Measurements from ENCODE around the gene TMEM229B.

The TMEM229B gene

GRCh38 chr14:67482231-67483164 is 6.0 kb downstream of the TMEM229B start:
- no peak overlapping the region for H3K27ac ChIP-seq (replicated peaks)
- TF ChIP-seq REST (IDR thresholded peaks at IDR 0.05; ENCODE audit: insufficient replicate concordance, low read depth) (no peak), GABPA (IDR thresholded peaks at IDR 0.05; ENCODE audit: low read depth) (no peak), POLR2AphosphoS5 (IDR thresholded peaks at IDR 0.05; ENCODE audit: low read depth) (no peak), CTCF (IDR thresholded peaks at IDR 0.05; ENCODE audit: insufficient read depth, low read length) (no peak), SPI1 (IDR thresholded peaks at IDR 0.05; ENCODE audit: borderline replicate concordance, low read depth) (no peak)
- no peaks in the 10 kb centered on the region for H3K27me3 ChIP-seq (ENCODE audit: insufficient read depth, poor library complexity, severe bottlenecking)
- no peak overlapping the region for H3K4me3 ChIP-seq (replicated peaks; ENCODE audit: insufficient read depth, low read length)
- no peak for DNase-seq (ENCODE audit: low read depth in 1 of 2, low spot score in 1 of 2)

- Histone ChIP-seq H3K27me3 (ENCODE audit: insufficient read depth, poor library complexity, severe bottlenecking) (no peaks in the 10 kb centered on the region), H3K27ac (replicated peaks) (no peak overlapping the region), H3K4me3 (replicated peaks; ENCODE audit: insufficient read depth, low read length) (no peak overlapping the region)
- no peak for TF ChIP-seq CTCF (IDR thresholded peaks at IDR 0.05; ENCODE audit: insufficient read depth, low read length)
- no peak for TF ChIP-seq POLR2AphosphoS5 (IDR thresholded peaks at IDR 0.05; ENCODE audit: low read depth)
- TF ChIP-seq REST (IDR thresholded peaks at IDR 0.05; ENCODE audit: insufficient replicate concordance, low read depth) = no peak
- TF ChIP-seq SPI1 (IDR thresholded peaks at IDR 0.05; ENCODE audit: borderline replicate concordance, low read depth) = no peak
- TF ChIP-seq GABPA (IDR thresholded peaks at IDR 0.05; ENCODE audit: low read depth) = no peak
- no peak for DNase-seq (ENCODE audit: low read depth in 1 of 2, low spot score in 1 of 2)
Observed at GRCh38 chr14:67480011-67480410, 8.5 kb downstream of the TMEM229B start.

- DNase-seq (ENCODE audit: low read depth in 1 of 2, low spot score in 1 of 2) = no peak
- H3K27me3 ChIP-seq (ENCODE audit: insufficient read depth, poor library complexity, severe bottlenecking) = no peaks in the 10 kb centered on the region
- no peak overlapping the region for H3K27ac ChIP-seq (replicated peaks)
- H3K4me3 ChIP-seq (replicated peaks; ENCODE audit: insufficient read depth, low read length) = no peak overlapping the region
- TF ChIP-seq REST (IDR thresholded peaks at IDR 0.05; ENCODE audit: insufficient replicate concordance, low read depth) = no peak
- TF ChIP-seq SPI1 (IDR thresholded peaks at IDR 0.05; ENCODE audit: borderline replicate concordance, low read depth) = no peak
- no peak for TF ChIP-seq CTCF (IDR thresholded peaks at IDR 0.05; ENCODE audit: insufficient read depth, low read length)
- no peak for TF ChIP-seq GABPA (IDR thresholded peaks at IDR 0.05; ENCODE audit: low read depth)
- no peak for TF ChIP-seq POLR2AphosphoS5 (IDR thresholded peaks at IDR 0.05; ENCODE audit: low read depth)
Observed at GRCh38 chr14:67478800-67479084, 9.8 kb downstream of the TMEM229B start.
